Loucy (cell line): ENCODE results near the gene NCBP2.

Experiments
- EZH2phosphoT487 ChIP-seq: fragments of 200-600 bp; IDR thresholded peaks from 2 replicates; pipeline ENCODE4 v1.6.1; 2018; ENCODE audit warnings: antibody characterized with exemption, mild to moderate bottlenecking, moderate library complexity, borderline replicate concordance
- TF ChIP-seq, protein P1 (sequence below): fragments of 200-600 bp; sonication (generic); conservative IDR thresholded peaks from 2 replicates; pipeline ENCODE4 v1.5.1; 2014; ENCODE audit warnings: mild to moderate bottlenecking, antibody characterized with exemption, low read length

DNA sequence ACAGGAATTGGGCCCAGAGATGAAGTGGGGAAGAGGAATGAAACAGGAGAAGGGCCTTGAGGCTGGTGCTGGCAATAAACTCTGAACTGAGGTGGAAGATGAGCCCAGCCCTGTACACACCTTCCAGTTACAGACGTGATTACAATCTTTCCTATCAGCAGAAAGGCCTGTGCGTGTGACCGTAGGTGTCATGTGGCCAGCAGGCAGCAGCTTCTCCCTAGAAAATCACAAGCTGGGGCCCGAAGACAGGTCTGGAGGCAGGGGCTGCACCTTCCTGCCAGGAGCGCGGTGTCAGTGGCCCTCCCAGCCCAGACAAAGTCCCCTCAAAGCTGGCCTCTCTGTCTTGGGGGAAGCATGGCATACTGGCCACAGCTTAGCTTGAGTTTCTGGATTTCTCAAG is 43.0 kb upstream of the NCBP2 start:
- TF ChIP-seq, protein P1, sequence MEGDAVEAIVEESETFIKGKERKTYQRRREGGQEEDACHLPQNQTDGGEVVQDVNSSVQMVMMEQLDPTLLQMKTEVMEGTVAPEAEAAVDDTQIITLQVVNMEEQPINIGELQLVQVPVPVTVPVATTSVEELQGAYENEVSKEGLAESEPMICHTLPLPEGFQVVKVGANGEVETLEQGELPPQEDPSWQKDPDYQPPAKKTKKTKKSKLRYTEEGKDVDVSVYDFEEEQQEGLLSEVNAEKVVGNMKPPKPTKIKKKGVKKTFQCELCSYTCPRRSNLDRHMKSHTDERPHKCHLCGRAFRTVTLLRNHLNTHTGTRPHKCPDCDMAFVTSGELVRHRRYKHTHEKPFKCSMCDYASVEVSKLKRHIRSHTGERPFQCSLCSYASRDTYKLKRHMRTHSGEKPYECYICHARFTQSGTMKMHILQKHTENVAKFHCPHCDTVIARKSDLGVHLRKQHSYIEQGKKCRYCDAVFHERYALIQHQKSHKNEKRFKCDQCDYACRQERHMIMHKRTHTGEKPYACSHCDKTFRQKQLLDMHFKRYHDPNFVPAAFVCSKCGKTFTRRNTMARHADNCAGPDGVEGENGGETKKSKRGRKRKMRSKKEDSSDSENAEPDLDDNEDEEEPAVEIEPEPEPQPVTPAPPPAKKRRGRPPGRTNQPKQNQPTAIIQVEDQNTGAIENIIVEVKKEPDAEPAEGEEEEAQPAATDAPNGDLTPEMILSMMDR, result no peak
- TF ChIP-seq EZH2phosphoT487, result no peak
